NCI-H524 treated with DMSO at 0.1 percent for 48 hours (cell line): ENCODE measurements around the gene TAS2R41.

Experiments used
- DNase-seq: peaks from one replicate; lab custom pipeline; 2025; lab: John Stamatoyannopoulos, UW

Gene TAS2R41

DNA sequence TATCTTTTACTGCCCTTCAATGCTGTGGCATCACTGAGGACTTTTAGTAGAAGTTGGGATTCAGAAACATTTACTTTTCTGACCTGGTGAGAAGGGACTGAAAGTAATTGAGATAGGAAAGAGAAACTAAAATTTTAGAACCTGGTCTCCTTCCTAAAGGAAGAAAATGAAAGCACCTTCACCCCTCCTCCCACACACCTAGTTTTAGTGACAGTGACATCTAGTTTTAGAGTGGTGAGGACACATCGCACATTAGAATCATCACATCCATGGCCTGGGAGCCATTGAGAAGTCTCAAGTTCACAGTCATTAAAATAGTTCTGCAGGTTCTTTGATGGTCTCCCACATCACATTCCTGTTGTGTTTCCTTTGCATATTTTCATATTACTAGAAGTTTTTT lies 16.1 kb downstream of the TAS2R41 start:
- DNase-seq, result no peak

DNA sequence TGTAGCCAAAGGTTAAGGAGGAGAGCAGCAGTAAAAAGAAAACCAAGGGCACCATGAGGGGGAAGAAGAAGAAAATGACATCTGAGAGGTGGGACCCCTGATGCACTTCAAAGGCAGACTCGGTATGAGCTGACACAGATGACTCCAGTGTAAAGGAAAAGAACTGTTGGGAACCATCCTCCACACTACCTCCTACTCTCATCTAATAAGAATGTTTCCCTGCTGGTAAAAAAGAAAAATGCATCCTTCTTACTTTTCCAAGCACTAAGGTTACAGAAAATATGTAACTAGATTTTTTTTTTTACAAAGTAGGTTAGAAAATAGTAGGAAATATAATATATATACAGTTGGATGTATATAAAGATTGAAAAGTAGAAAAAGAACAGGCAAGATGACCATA lies 16.9 kb downstream of the TAS2R41 start:
- DNase-seq, result no peak

DNA sequence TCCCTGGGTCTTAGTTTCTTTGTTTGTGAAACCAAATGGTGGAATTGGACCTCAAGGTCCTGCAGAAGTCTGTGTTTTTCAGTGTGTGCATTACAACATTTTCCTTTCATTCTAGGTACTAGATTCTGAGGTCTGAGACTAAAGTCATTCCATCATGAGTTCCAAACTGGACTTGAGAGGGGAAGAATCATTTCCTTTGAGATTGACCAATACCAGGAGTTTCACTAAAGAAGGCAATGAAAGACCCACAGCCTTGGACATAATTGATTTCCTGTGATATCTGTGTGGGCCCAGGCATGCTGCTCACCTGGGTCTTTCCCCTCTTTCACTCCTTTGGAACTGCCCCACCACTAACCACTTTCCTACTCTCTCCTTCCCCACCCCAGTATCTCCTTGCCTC lies 18.2 kb downstream of the TAS2R41 start:
- no peak for DNase-seq

DNA sequence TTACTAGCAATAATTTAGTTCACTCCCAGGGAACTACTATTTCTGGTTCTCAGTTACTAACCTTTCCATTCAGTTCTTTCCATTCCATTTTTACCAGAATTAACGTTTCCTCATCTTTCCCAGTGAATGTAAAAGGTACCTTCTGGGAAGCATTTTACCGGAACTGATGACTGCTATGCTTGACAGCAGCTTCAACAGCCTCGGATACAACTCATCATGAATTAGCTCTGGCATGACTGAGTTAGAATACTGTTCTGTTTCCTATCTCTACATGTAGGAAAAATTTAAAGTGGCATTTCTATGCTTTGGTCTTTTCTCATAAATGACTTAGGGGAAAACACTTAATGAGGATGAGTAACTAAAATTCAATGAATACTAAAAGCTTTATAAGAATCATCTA lies 18.6 kb downstream of the TAS2R41 start:
- no peak for DNase-seq

DNA sequence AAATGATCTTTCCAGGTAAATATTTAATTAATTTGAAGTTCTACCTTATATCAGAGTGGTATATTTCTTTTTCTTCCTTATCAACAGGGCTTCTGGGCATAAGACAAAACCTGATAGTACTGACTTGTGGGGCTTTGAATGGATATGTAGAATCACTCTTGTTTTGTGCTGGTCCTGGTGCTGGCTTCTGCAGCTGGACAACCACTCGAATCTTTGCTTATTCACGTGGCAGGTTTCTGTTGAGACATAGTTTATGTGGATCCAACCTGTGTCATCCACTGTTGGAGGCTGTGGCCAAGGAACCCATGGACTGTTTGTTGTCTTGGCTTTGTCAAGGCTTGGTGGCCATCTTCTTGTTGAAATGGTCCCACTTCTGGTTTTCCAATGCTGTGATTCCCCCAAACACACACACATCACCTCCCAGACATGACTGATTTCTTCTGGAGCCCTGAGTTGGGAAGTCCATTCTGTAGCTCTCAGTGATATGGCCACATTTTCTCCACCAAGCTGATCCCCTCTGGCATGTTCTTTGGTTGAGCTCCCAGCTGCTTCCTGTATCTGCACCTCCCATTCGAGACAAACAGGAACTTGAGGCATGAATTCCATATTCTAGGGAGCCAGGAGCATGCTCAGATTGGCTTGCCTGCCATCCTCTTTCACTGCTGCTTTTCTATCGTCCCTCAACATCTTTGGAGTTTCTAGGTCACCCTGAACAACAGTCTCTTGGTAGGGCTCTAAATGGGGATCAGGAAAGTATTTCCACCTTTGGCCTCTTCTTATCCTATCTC lies 19.5 kb downstream of the TAS2R41 start:
- DNase-seq, result no peak

DNA sequence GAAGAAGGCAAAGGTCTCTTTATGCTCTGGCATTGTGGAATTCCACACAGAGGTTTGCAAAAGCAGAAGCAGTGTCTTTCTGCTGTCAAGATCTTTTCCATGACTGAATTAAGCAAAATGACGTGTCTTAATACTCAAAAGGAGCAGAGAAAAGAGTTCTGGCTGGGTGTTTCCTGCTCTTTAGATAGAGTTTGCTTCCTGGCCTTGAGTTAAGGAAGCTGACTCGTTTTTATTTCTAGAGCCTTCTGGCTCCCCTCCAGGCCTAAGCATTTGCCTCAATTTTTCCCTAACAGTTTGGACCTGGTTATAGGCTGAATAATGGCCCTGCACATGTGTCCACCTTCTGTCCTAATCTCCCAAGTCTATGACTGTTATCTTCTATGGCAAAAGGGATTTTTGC lies 21.6 kb downstream of the TAS2R41 start:
- DNase-seq, result no peak

DNA sequence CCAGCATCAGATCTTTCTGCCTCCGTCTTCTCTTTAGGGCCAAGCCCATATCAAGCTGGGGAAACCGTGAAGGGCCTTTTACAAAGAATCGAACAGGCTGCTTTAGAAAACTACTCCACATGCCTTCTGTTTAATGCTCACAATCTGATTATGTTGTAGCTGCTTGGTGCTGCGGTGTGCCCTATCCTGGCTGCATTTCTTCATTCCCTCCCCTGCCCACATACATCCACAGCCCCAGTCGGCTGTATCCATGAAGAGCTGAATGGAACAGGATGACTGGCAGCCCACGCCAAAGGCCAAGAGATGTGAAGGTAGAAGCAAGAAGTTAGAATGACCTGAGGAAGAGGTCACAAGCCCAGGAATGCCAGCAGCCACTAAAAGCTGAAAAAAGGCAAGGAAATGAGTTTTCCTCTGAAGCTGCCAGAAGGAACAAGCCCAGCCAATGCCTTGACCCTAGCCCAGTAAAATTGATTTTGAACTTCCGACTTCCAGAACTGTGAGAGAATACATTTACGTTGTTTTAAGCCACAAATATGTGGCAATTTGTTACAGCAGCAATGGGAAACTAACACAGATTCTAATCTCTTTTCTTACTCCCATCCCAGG lies 22.2 kb downstream of the TAS2R41 start:
- DNase-seq, result no peak

DNA sequence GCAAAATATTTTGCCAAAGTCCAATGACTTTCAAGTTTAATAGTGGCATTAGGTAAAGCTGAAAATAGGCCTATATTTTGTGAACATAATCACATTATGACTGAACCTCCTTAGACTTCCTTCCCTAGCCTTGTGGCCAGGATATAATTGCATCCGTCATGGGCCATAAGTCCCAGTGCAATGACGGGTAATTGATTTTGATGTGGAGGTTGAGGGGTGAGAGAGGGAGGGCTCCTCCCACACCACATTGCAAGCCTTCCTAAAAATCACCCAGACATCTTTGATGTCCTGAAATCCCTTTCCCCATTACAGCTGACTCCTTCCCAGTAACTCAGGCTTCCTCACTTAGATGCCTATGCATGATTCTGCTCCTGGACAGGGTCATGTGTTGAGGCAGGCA lies 25.6 kb downstream of the TAS2R41 start:
- DNase-seq, result no peak

DNA sequence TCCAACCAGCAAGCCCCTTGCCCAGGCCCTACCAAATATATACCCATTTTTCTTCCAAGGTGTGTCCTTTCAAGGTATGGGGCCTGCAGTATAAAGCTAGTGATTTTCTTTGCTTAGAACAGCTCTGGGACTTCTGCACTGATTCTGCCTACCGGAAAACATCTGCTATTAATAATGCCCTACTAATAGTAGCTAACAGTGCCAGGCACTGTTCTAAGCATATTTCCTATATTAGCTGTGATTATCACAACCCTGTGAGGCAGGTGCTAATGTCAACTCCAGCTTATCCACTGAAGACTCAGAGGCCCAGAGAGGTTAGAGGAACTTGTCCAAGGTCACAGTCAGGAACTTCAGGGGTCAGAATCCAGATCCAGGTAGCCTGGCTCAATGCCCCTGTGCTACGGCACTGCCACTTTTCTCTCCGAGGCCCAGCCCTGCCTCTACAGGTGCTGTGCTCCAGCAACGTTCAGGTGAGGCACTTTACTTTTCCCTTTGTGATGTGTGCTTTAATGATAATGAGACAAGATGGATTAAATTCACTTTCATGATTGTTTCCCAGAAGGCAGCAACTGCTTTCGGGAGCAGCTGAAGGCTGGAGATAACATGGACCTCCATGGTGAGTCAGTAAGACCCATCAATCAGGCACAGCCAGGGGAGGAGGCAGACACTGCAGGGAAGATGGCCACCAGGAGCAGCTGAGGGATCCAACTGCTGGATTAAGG lies 26.7 kb downstream of the TAS2R41 start:
- DNase-seq, result no peak

DNA sequence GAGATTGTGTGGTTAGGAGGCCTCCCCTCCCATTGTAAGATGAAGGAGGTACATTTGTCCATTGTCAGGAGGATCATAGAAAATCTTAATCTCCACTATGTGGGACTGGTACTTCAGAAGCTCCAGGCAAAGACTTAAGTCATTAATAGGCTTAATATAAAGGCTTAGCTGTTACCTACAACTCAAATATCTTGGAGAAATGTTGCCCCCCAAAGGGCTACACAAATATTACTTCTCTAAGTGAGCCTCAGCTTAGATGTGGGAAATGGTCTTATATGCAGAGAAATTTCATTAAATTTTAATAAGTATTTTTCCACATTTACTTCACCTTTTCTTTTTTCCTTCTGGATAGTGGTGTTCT lies 27.2 kb downstream of the TAS2R41 start:
- no peak for DNase-seq

DNA sequence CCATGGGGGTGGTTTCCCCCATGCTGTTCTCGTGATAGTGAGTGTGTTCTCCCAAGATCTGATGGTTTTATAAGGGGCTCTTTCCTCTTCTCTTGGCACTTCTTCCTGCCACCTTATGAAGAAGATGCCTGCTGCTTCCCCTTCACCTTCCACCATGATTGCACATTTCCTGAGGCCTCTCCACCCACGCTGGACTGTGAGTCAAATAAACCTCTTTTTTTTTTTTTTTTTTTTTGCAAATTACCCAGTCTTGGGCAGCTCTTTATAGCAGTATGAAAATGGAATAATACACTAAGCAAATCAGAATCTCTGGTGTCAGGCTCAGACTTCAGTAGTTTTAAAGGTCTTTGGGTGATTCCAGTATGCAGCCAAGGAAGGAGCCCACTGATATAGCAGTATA lies 28.2 kb downstream of the TAS2R41 start:
- no peak for DNase-seq

DNA sequence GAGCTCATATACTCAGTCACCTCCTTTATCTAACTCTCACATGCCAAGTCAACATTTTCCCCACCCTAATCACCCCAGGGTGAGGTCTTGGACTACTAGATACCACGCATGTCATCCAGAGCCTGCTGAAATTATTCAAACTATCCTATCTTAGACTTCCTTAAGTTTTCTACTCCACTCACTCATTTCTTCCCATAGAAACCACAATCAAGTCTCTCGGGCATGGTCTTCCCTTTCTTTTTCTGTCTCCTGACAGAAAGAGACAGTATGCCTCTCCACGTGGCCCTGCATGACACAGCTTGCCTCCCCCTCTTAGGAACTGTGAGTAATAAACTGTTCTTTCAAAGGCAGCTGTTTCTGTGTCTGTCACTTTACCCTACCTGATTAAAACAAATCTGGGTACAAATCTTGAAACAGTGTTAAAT lies 29.4 kb downstream of the TAS2R41 start:
- no peak for DNase-seq

DNA sequence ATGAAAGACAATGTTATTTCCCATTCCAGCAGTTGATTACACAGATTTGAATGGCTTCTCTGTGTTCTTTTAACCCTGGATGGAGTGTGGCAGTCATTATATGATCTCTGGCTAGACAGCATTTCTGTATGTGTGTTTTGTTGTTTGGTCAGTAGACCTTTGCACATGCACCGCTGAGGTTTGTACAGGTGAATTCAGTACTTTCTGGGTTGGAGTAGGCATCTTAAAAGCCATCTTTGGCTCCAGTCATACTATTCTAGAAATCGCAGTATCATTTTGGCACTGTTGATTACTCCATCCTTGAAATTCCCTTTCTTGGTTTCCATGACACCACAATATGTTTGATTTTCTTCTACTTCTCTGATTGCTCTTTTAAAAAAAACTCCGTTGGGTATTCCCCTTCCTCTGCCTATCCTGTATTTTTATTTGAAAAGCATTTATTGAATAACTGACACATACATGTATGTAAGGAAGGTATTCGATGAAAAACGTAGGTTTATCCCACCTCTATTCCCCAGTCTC lies 29.9 kb downstream of the TAS2R41 start:
- DNase-seq, result no peak

DNA sequence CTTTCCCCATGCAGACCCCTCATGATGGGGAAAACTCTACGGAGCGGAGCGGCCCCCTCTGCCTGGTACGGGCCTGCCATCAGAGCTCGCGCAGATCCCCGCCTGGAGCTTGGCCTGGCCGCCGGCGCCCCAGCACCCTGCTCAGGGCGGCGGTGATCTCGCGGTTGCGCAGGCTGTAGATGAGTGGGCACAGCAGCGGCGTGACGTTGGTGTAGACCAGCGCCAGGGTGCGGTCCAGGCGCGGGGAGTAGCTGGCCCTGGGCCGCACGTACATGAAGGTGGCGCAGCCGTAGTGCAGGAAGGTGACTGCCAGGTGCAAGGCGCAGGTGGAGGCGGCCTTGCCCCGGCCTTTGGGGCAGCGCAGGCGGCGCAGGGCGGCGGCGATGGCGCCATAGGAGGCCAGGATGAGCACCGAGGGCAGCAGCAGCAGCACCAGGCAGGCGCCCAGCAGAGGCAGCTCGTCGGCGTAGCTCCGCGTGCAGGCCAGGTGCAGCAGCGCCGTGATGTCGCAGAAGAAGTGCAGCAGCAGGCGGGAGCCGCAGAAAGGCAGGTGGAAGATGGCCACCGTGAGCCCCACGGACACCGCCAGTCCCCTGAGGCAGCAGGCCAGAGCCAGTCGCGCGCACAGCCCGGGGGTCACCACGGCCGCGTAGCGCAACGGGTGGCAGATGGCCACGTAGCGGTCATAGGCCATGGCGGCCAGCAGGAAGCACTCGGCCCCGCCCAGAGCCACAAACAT lies 33.4 kb downstream of the TAS2R41 start:
- DNase-seq, result no peak

DNA sequence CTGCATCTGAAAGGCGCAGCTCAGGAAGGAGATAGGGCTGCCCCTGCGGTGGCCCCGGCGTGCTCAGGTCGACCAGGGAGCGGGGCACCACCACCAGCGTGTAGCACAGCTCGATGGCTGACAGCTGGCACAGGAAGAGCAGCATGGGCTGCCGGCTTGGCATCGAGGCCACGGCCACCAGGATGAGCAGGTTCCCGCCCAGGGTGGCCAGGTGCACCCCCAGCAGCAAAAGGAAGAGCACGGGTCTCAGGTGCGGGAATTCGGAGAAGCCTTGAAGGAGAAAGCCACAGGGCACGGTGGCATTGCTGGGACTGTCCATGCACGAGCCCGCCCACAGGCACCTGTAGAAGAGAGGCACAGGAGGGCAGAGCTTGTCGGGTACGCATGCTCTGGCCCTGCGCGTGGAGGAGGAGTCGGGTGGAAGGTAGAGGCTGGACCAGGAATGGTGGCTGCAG lies 33.9 kb downstream of the TAS2R41 start:
- DNase-seq, result no peak

DNA sequence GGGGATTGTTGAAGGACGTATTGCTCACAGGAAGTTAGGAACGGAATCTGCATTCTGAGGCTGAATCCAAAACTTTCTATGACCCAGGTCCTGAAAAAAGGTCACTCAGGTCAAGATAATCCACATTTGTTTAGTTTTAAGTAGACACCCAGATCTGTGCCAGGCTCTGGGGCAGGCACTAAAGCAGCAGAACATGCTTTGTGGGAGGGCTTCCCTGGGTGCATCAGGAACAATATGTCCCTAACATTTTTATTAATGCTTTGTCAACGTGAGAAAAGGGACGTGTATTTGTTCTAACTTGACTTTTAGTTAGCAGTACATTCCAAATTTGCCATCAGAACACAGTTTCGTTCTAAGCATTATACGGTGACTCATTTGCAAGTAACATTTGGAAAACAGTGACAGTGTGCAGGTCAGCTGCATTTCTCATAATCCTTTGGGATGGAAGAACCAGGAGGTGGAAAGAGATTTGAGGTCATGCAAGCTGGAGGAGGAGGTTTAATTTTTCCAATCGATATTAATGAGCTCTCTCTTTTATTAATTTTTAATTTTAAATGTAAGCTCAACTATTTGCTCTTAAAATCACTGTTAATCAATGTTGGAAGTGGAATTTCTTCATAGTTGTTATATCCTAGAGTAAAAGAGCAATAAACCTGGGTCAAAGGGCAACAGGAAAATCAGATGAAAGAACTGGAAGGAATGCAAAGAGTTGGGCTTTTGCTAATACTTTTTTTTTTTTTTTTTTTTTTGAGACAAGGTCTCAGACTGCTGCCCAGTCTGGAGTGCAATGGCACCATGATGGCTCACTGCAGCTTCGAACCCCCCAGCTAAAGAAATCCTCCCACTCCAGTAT lies 35.0 kb downstream of the TAS2R41 start:
- no peak for DNase-seq

DNA sequence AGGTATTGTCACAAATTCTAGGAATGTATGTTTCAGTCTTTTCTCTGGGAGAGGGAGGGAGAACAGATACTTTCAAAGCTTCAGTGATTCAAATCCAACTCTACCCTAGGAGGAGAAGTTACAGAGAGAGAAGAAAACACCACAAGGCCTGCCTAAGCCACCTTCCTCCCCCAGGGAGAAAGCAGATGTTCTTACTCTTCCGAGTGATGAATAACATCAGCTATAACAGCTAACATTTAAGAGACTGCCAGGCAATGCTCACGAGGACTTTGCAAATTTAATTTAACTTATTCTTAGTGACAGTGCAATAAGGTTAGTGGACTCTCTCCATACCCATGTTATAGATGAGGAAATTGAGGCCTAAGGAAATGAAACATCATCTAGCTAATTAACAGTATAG lies 36.8 kb downstream of the TAS2R41 start:
- no peak for DNase-seq

DNA sequence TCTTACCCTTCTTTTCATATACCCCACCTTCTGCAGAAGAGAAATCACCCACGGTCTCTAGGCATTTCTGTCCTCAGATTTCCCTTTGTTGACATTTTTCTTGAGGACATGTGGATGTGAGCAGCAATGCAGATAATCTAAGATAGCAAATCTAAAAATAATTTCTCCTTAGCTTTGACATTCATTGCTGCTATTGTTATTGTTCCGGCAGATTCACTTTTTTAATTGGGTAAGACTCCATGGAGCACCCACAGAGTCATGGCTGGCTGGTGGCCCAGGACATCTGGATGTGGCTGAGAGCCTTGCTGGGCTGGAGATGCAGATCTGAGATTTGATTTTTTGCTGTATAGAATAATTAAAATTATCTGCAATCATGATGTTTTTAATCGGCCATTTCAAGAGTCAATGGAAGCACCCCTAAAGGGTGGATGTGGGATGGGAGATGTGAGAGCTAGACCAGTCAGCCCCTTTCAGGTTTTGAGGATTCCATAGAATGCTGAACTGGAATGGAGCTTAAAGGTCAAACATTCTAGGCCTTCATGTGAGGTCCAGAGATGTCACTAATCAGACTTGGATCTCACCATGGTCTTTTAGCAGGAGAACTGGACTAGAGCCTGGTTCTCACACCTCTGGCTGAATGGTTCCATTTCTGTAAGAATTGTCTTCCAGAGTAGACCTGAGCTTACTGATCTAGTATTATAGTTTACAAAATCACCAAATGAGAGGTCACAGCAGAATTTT lies 37.5 kb downstream of the TAS2R41 start:
- DNase-seq, result no peak

DNA sequence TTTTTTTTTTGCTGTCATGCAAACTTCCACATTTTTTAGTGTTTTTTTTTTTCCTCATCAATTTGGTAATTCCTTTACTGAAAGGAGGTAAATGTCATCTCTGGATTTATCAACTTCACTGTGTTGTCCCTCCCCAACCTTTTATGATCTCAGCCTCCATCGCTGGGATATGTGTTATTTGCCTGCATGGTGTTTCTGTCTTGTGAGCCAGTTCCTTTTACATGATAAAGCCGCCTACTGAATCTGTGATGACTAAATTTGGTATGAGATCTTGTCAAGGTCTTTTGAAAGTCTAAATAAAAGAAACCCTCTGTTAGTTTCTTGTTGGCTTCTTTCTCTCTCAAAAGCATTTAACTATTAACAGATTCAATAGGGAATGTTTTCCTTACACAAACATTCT lies 39.3 kb downstream of the TAS2R41 start:
- no peak for DNase-seq

DNA sequence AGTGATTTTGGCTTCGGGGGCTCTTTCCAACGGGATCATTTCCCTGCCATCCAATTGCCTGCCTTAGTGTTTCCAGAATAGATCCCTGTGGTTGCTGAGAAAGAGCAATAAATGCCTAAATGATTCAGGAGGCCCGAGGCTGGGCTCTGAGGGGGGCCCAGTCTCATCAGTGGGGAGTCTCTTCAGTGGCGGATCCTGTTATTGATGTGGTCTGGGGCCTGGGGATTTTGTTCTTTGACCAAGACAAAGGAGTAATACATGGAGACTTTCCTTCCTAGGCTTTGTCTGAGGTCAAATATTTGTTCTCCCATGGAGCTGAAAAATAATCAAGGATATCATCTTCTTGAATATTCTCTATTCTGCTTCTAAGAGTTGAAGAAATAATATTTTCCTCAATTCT lies 40.8 kb downstream of the TAS2R41 start:
- DNase-seq, result no peak

DNA sequence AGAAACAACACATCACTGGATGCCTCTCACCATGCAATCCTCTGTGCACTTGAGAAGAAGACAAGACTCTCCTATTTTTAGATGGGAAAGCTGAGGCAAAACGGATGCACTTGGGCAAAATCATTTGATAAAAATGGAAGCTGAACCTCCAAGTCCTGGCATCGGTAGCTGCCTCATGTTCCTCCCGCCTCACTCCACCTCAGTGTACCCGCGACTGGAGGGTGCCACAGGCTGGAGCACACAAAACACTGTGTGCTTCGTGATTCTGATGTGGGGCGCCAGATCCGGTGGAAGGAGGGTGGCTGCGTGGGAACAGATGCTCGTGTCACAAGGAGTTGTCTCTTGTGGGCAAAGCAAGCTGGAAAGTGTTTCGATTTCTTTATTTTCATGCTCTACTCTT lies 41.3 kb downstream of the TAS2R41 start:
- no peak for DNase-seq
